ENCODE measurements around the gene SIGLEC8. TPM values are rescaled to one million over a fixed set of nuclear protein-coding genes. Genes with fewer than 3 reads are reported as not detected.

Gene SIGLEC8
- total RNA-seq, result not detected in 2 replicates

GRCh38 chr19:51458051-51458645, at the start of gene SIGLEC8:
Gene SIGLEC8 (minus strand): TSS chr19:51458454. CDS start chr19:51458387, 67 bp downstream.

GRCh38 chr19:51501594-51502263, 43.5 kb upstream of the SIGLEC8 start, which contains the start of gene SIGLEC12:
Gene SIGLEC12 (minus strand): TSS chr19:51501800. CDS start chr19:51501733, 67 bp downstream.

GRCh38 chr19:51478381-51479234, 20.4 kb upstream of the SIGLEC8 start, which contains the start of gene CEACAM18:
Gene CEACAM18 (plus strand): TSS chr19:51478539.

GRCh38 chr19:51417107-51417809, 41.0 kb downstream of the SIGLEC8 start, which contains the start of gene SIGLEC10:
Gene SIGLEC10 (minus strand): TSS chr19:51417642. CDS start chr19:51417581, 61 bp downstream.

Other genes starting within 250 kb of the SIGLEC8 start
- not detected in 2 replicates for gene CD33, start 233.4 kb downstream of the SIGLEC8 start, total RNA-seq
- gene SIGLECL1, start 207.4 kb downstream of the SIGLEC8 start, total RNA-seq, result not detected in 2 replicates
- gene IGLON5, start 146.8 kb downstream of the SIGLEC8 start, total RNA-seq, result under 0.01 and 1.8 TPM in 2 replicates
- 0.91 and 1.8 TPM in 2 replicates for gene VSIG10L, start 116.3 kb downstream of the SIGLEC8 start, total RNA-seq
- gene ETFB, start 92.1 kb downstream of the SIGLEC8 start, total RNA-seq, result 103 and 128 TPM in 2 replicates
- gene CLDND2, start 89.5 kb downstream of the SIGLEC8 start, total RNA-seq, result not detected in 2 replicates
- not detected in 2 replicates for gene NKG7, start 85.8 kb downstream of the SIGLEC8 start, total RNA-seq
- gene LIM2, start 70.5 kb downstream of the SIGLEC8 start, total RNA-seq, result not detected in 2 replicates
- not detected in 2 replicates for gene C19orf84, start 67.9 kb downstream of the SIGLEC8 start, total RNA-seq
- gene SIGLEC10, start 40.8 kb downstream of the SIGLEC8 start, total RNA-seq, result not detected in 2 replicates
- not detected in 2 replicates for gene CEACAM18, start 20.1 kb upstream of the SIGLEC8 start, total RNA-seq
- gene SIGLEC12, start 43.3 kb upstream of the SIGLEC8 start, total RNA-seq, result not detected in 2 replicates
- gene SIGLEC6, start 73.2 kb upstream of the SIGLEC8 start, total RNA-seq, result not detected in 2 replicates
- gene ZNF175, start 112.8 kb upstream of the SIGLEC8 start, total RNA-seq, result 2.8 and 4.6 TPM in 2 replicates
- gene SIGLEC5, start 171.9 kb upstream of the SIGLEC8 start, total RNA-seq, result not detected in 2 replicates
- 0.13 TPM in 1 of 2 replicates, not detected in the other for gene SIGLEC14, start 188.4 kb upstream of the SIGLEC8 start, total RNA-seq
- gene SPACA6, start 234.9 kb upstream of the SIGLEC8 start, total RNA-seq, result 2.8 and 3.9 TPM in 2 replicates